Measurements from ENCODE around the gene SLC8A3. TPM values are rescaled to one million over a fixed set of nuclear protein-coding genes. Genes with fewer than 3 reads are reported as not detected.

The SLC8A3 gene
- total and polyA plus RNA-seq, 8 donors: 0.44 to 24.9 (median 6.6) TPM

- intact Hi-C loops (cut with DNase I): no loop called here
- H3K9me3 ChIP-seq: no peaks in the 10 kb centered on the region
- H3K4me1 ChIP-seq: no peaks in the 10 kb centered on the region
- peaks cover 0 to 9% of the 10 kb centered on the region in 2 donors for H3K27me3 ChIP-seq
- ATAC-seq (peak; percentile 98), DNase-seq (peak; percentile 37 to 88 (median 62))
- peak; percentile 54 to 57 for TF ChIP-seq CTCF (IDR thresholded peaks at IDR 0.05)
- no peak overlapping the region for H3K27ac ChIP-seq
- H3K4me3 ChIP-seq: no peak overlapping the region
- no peaks in the 10 kb centered on the region for H3K36me3 ChIP-seq
These were observed 142.8 kb downstream of the SLC8A3 start for GRCh38 chr14:70045844-70046535.

GRCh38 chr14:70045310-70045709, 143.4 kb downstream of the SLC8A3 start:
- intact Hi-C loops (cut with DNase I): no loop called here
- Histone ChIP-seq H3K4me3 (no peak overlapping the region), H3K27ac (no peak overlapping the region), H3K27me3 (peaks cover 0 to 9% of the 10 kb centered on the region in 2 donors), H3K36me3 (no peaks in the 10 kb centered on the region), H3K9me3 (no peaks in the 10 kb centered on the region), H3K4me1 (no peaks in the 10 kb centered on the region)
- DNase-seq (no peak), ATAC-seq (no peak)
- TF ChIP-seq CTCF (IDR thresholded peaks at IDR 0.05): no peak

- intact Hi-C loops (cut with DNase I): no loop called here
- no peak for DNase-seq
- Histone ChIP-seq H3K9me3 (no peaks in the 10 kb centered on the region), H3K27me3 (peaks cover 0 to 29% of the 10 kb centered on the region in 2 donors), H3K4me1 (no peaks in the 10 kb centered on the region), H3K4me3 (no peak overlapping the region), H3K27ac (no peak overlapping the region), H3K36me3 (no peaks in the 10 kb centered on the region)
- TF ChIP-seq CTCF (IDR thresholded peaks at IDR 0.05): no peak
- ATAC-seq: no peak
These were observed 145.8 kb downstream of the SLC8A3 start for GRCh38 chr14:70043001-70043400.

- H3K27ac ChIP-seq: no peak overlapping the region
- no peak for TF ChIP-seq CTCF (IDR thresholded peaks at IDR 0.05)
- peaks cover 0 to 34% of the 10 kb centered on the region in 2 donors for H3K27me3 ChIP-seq
- no peak for ATAC-seq
- H3K36me3 ChIP-seq: no peaks in the 10 kb centered on the region
- no peaks in the 10 kb centered on the region for H3K4me1 ChIP-seq
- H3K9me3 ChIP-seq: no peaks in the 10 kb centered on the region
- no peak overlapping the region for H3K4me3 ChIP-seq
- DNase-seq: no peak
- intact Hi-C loops (cut with DNase I): no loop called here
These were observed 152.1 kb downstream of the SLC8A3 start for GRCh38 chr14:70036665-70037064.

GRCh38 chr14:70034257-70034656, 154.5 kb downstream of the SLC8A3 start:
- intact Hi-C loops (cut with DNase I): no loop called here
- ATAC-seq (no peak), DNase-seq (no peak)
- Histone ChIP-seq H3K27ac (no peak overlapping the region), H3K4me1 (no peaks in the 10 kb centered on the region), H3K4me3 (no peak overlapping the region), H3K27me3 (peaks cover 0 to 35% of the 10 kb centered on the region in 2 donors), H3K36me3 (no peaks in the 10 kb centered on the region), H3K9me3 (no peaks in the 10 kb centered on the region)
- TF ChIP-seq CTCF (IDR thresholded peaks at IDR 0.05): no peak
